IMR-90 (cell line): Measurements from ENCODE around the gene PCK1. TPM values are rescaled to one million over a fixed set of nuclear protein-coding genes. Genes with fewer than 3 reads are reported as not detected.

Experiments used
- ATAC-seq: fragments of 200-7000 bp; cut with Tn5 transposase; 2 replicates; pipeline ENCODE4 v1.9.1; 2020; ENCODE audit warnings: low read depth, mild to moderate bottlenecking, moderate library complexity
- BruUV-seq: library from RNA; stranded (reverse); fragments of 400-500 nt; replicated peaks from 2 replicates; lab custom pipeline; 2021; lab: Mats Ljungman, UMichigan
- CTCF ChIA-PET: fragments of 300-600 bp; formaldehyde crosslinking; extraction: SDS; loops from one replicate; lab custom pipeline; 2021; ENCODE audit warnings: antibody characterized with exemption; lab: Yijun Ruan, JAX
- POLR2A ChIA-PET: fragments of 300-600 bp; sonication (Branson Sonifier 250); formaldehyde crosslinking; loops from one replicate; lab custom pipeline; 2022; ENCODE audit warnings: antibody characterized with exemption; ENCODE audit not compliant: unreplicated experiment; lab: Charles Lee
- DNase-seq: peaks from one replicate; pipeline ENCODE4 v3.0.0; 2013
- H2AFZ ChIP-seq: replicated peaks from 2 replicates; pipeline ENCODE3; 2013; ENCODE audit warnings: low read length, mild to moderate bottlenecking; ENCODE audit not compliant: poor library complexity
- H2AK5ac ChIP-seq: 2 replicates; pipeline ENCODE4 v1.6.1; 2013; ENCODE audit warnings: low read depth, low read length, inconsistent platforms
- H2AK9ac ChIP-seq: replicated peaks from 2 replicates; pipeline ENCODE3; 2013; ENCODE audit warnings: mild to moderate bottlenecking, low read depth, low read length, moderate library complexity; ENCODE audit not compliant: poor library complexity
- H2BK120ac ChIP-seq: 2 replicates; pipeline ENCODE4 v1.6.1; 2013; ENCODE audit warnings: low read depth, low read length, inconsistent platforms
- H2BK15ac ChIP-seq: 3 replicates; pipeline ENCODE4 v1.6.1; 2013; ENCODE audit warnings: low read depth, low read length, inconsistent platforms
- H2BK20ac ChIP-seq: 2 replicates; pipeline ENCODE4 v1.6.1; 2013; ENCODE audit warnings: low read depth, mild to moderate bottlenecking, inconsistent platforms, low read length, moderate library complexity
- H2BK5ac ChIP-seq: 2 replicates; pipeline ENCODE4 v1.6.1; 2013; ENCODE audit warnings: mild to moderate bottlenecking, low read depth, low read length, inconsistent platforms; ENCODE audit not compliant: poor library complexity, severe bottlenecking
- H3K14ac ChIP-seq: replicated peaks from 2 replicates; pipeline ENCODE4 v1.6.1; 2013; ENCODE audit warnings: low read depth, low read length, inconsistent platforms
- H3K18ac ChIP-seq: 2 replicates; pipeline ENCODE4 v1.6.1; 2013; ENCODE audit warnings: low read depth, low read length, control low read depth
- H3K23ac ChIP-seq: 2 replicates; pipeline ENCODE4 v1.6.1; 2013; ENCODE audit warnings: low read depth, low read length, inconsistent platforms
- H3K27ac ChIP-seq: 2 replicates; pipeline ENCODE4 v1.5.1; 2013; ENCODE audit warnings: mild to moderate bottlenecking, control low read depth, low read length; ENCODE audit not compliant: insufficient read depth
- H3K27me3 ChIP-seq: 2 replicates; pipeline ENCODE4 v1.6.1; 2013; ENCODE audit warnings: low read length; ENCODE audit not compliant: control insufficient read depth, insufficient read depth
- H3K36me3 ChIP-seq: 2 replicates; pipeline ENCODE4 v1.6.1; 2013; ENCODE audit warnings: low read length, mixed read lengths; ENCODE audit not compliant: control insufficient read depth, insufficient read depth
- H3K4ac ChIP-seq: 2 replicates; pipeline ENCODE4 v1.6.1; 2013; ENCODE audit warnings: low read depth, low read length, inconsistent platforms
- H3K4me1 ChIP-seq: 2 replicates; pipeline ENCODE4 v1.6.1; 2013; ENCODE audit warnings: low read length, mixed read lengths; ENCODE audit not compliant: control insufficient read depth, insufficient read depth
- H3K4me2 ChIP-seq: 2 replicates; pipeline ENCODE4 v1.6.1; 2013; ENCODE audit warnings: low read depth, mild to moderate bottlenecking, control low read depth, low read length, moderate library complexity
- H3K4me3 ChIP-seq: 2 replicates; pipeline ENCODE4 v1.5.1; 2013; ENCODE audit warnings: low read depth, mild to moderate bottlenecking, control low read depth, low read length, moderate library complexity; ENCODE audit not compliant: insufficient read depth
- H3K56ac ChIP-seq: 2 replicates; pipeline ENCODE4 v1.6.1; 2013; ENCODE audit warnings: low read length, inconsistent platforms; ENCODE audit not compliant: insufficient read depth; ENCODE audit errors: extremely low read depth
- H3K79me1 ChIP-seq, 2 experiments: 2 replicates each; pipeline ENCODE4 v1.6.1; 2013; ENCODE audit warnings: low read length in 2 of 2, inconsistent platforms in 1 of 2, low read depth in 1 of 2
- H3K9ac ChIP-seq: 2 replicates; pipeline ENCODE4 v1.6.1; 2013; ENCODE audit warnings: low read depth, low read length, control low read depth
- H3K9me1 ChIP-seq: 2 replicates; pipeline ENCODE4 v1.6.1; 2013; ENCODE audit warnings: low read length, inconsistent platforms; ENCODE audit not compliant: insufficient read depth
- H3K9me3 ChIP-seq: 2 replicates; pipeline ENCODE4 v1.6.1; 2013; ENCODE audit warnings: low read length; ENCODE audit not compliant: control insufficient read depth, insufficient read depth
- H4K20me1 ChIP-seq: 2 replicates; pipeline ENCODE4 v1.6.1; 2013; ENCODE audit warnings: low read length, inconsistent platforms; ENCODE audit not compliant: insufficient read depth
- H4K5ac ChIP-seq: 2 replicates; pipeline ENCODE4 v1.6.1; 2013; ENCODE audit warnings: mild to moderate bottlenecking, low read depth, low read length, control low read depth
- H4K8ac ChIP-seq, 2 experiments: 2 replicates each; pipeline ENCODE4 v1.6.1; 2013; ENCODE audit warnings: low read depth in 2 of 2, low read length in 2 of 2, control low read depth in 1 of 2, inconsistent platforms in 1 of 2
- H4K91ac ChIP-seq: 2 replicates; pipeline ENCODE4 v1.6.1; 2013; ENCODE audit warnings: low read depth, low read length, inconsistent platforms; ENCODE audit not compliant: insufficient read depth
- BHLHE40 ChIP-seq: fragments of 150-350 bp; IDR thresholded peaks from 2 replicates; pipeline ENCODE4 v1.6.1; 2016; ENCODE audit warnings: mild to moderate bottlenecking, low read depth, low read length
- CEBPB ChIP-seq: IDR thresholded peaks from 2 replicates; pipeline ENCODE4 v1.6.1; 2012; ENCODE audit warnings: low read depth, low read length, improper control_type of control experiment
- CHD1 ChIP-seq: IDR thresholded peaks from 2 replicates; pipeline ENCODE4 v1.6.1; 2012; ENCODE audit warnings: low read depth, low read length, improper control_type of control experiment
- CTCF ChIP-seq: conservative IDR thresholded peaks from 2 replicates; pipeline ENCODE4 v1.5.1; 2012; ENCODE audit warnings: mild to moderate bottlenecking, low read depth, low read length, improper control_type of control experiment
- ELK1 ChIP-seq: fragments of 150-350 bp; IDR thresholded peaks from 2 replicates; pipeline ENCODE4 v1.6.1; 2016; ENCODE audit warnings: low read depth, mild to moderate bottlenecking, low read length, moderate library complexity, borderline replicate concordance
- FOS ChIP-seq: fragments of 150-350 bp; IDR thresholded peaks from 2 replicates; pipeline ENCODE4 v1.6.1; 2016; ENCODE audit warnings: low read depth, low read length
- MAFK ChIP-seq: IDR thresholded peaks from 2 replicates; pipeline ENCODE4 v1.6.1; 2012; ENCODE audit warnings: low read depth, low read length, improper control_type of control experiment
- MAZ ChIP-seq: IDR thresholded peaks from 2 replicates; pipeline ENCODE4 v1.6.1; 2012; ENCODE audit warnings: low read depth, mild to moderate bottlenecking, low read length, improper control_type of control experiment, moderate library complexity, borderline replicate concordance
- MXI1 ChIP-seq: IDR thresholded peaks from 2 replicates; pipeline ENCODE4 v1.6.1; 2012; ENCODE audit warnings: low read depth, mild to moderate bottlenecking, low read length, moderate library complexity, borderline replicate concordance
- NFE2L2 ChIP-seq: fragments of 150-350 bp; IDR thresholded peaks from 2 replicates; pipeline ENCODE4 v1.6.1; 2016; ENCODE audit warnings: low read depth, mild to moderate bottlenecking, low read length
- POLR2A ChIP-seq: IDR thresholded peaks from 2 replicates; pipeline ENCODE4 v1.6.1; 2012; ENCODE audit warnings: mild to moderate bottlenecking, low read depth, low read length
- RCOR1 ChIP-seq: IDR thresholded peaks from 2 replicates; pipeline ENCODE4 v1.6.1; 2012; ENCODE audit warnings: mild to moderate bottlenecking, low read length, improper control_type of control experiment; ENCODE audit not compliant: insufficient replicate concordance
- RFX5 ChIP-seq: IDR thresholded peaks from 2 replicates; pipeline ENCODE4 v1.8.0; 2012; ENCODE audit warnings: low read depth, mild to moderate bottlenecking, low read length, moderate library complexity
- SMC3 ChIP-seq: fragments of 150-350 bp; IDR thresholded peaks from 2 replicates; pipeline ENCODE4 v1.6.1; 2016; ENCODE audit warnings: low read depth, mild to moderate bottlenecking, antibody characterized with exemption, low read length, moderate library complexity
- USF2 ChIP-seq: fragments of 150-350 bp; IDR thresholded peaks from 2 replicates; pipeline ENCODE4 v1.6.1; 2017; ENCODE audit warnings: mild to moderate bottlenecking, antibody characterized with exemption, low read length, low read depth
- WGBS, 2 experiments: methylation state at CpG; one replicate each; pipeline versions ENCODE4 v1.1.5 to v1.1.7; 2013; ENCODE audit warnings: missing lambda C conversion rate in 2 of 2; ENCODE audit not compliant: insufficient read length in 1 of 2; ENCODE audit errors: extremely low coverage in 2 of 2; 5-methylcytosine and 5-hydroxymethylcytosine counted together
- dilution Hi-C: fragments of 300-500 bp; cut with HindIII; formaldehyde crosslinking; loops from one replicate; pipeline ENCODE4 v1.14.3; 2018; ENCODE audit warnings: low sequenced_read_pairs; ENCODE audit not compliant: unreplicated experiment
- in situ Hi-C: fragments of 300-500 bp; cut with MboI; formaldehyde crosslinking; loops from 3 replicates; pipeline ENCODE4 v1.14.3; 2019; ENCODE audit warnings: low sequenced_read_pairs, inconsistent platforms, mixed read lengths
- intact Hi-C: fragments of 100-400 bp; cut with micrococcal nuclease; formaldehyde crosslinking; loops from 2 replicates; pipeline ENCODE4 v1.10.0; 2022
- polyA plus RNA-seq, 3 experiments: library from polyadenylated mRNA; depleted of rRNA; stranded (reverse); fragments of >200 nt; gene quantifications; 2 replicates each; pipeline ENCODE4 v1.2.3, GENCODE V29; 2012; ENCODE audit warnings: low replicate concordance in 1 of 3
- total RNA-seq: library from RNA; depleted of rRNA; stranded (reverse); fragments of >200 nt; gene quantifications from 2 replicates; pipeline ENCODE4 v1.2.3, GENCODE V29; 2012

PCK1 gene
- total and polyA plus RNA-seq, 2 of the 4 experiments (the other 2 are of a cell fraction), result not detected

- intact Hi-C loops (no loop called here), in situ Hi-C loops (no loop called here), dilution Hi-C loops (no loop called here)
- TF ChIP-seq RFX5, result no peak
- no peak for TF ChIP-seq MXI1
- no peak for TF ChIP-seq USF2
- TF ChIP-seq CEBPB, result no peak
- TF ChIP-seq CTCF, result no peak
- TF ChIP-seq MAFK, result no peak
- no peak for TF ChIP-seq RCOR1
- no peak for TF ChIP-seq FOS
- TF ChIP-seq ELK1, result no peak
- TF ChIP-seq CHD1, result no peak
- TF ChIP-seq BHLHE40, result no peak
- TF ChIP-seq POLR2A, result no peak
- no peak for TF ChIP-seq MAZ
- TF ChIP-seq SMC3, result no peak
- no peak for TF ChIP-seq NFE2L2
- no peak overlapping the region for H2BK20ac ChIP-seq
- H3K4me2 ChIP-seq, result no peak overlapping the region
- H3K36me3 ChIP-seq, result no peaks in the 10 kb centered on the region
- no peak overlapping the region for H3K23ac ChIP-seq
- no peak overlapping the region for H3K9ac ChIP-seq
- no peak overlapping the region for H2AK5ac ChIP-seq
- ChIA-PET POLR2A (no interaction called here), CTCF (no interaction called here)
- H3K9me3 ChIP-seq, result no peaks in the 10 kb centered on the region
- no peak overlapping the region for H4K8ac ChIP-seq
- H2AFZ ChIP-seq, result no peak overlapping the region
- H4K5ac ChIP-seq, result no peak overlapping the region
- no peak overlapping the region for H3K27ac ChIP-seq
- no TSS peak for BruUV-seq
- H3K4me1 ChIP-seq, result no peaks in the 10 kb centered on the region
- no peaks in the 10 kb centered on the region for H3K79me1 ChIP-seq
- peaks cover 4% of the 10 kb centered on the region; the same call in 1 of the 2 replicates for H3K27me3 ChIP-seq
- H3K4me3 ChIP-seq, result no peak overlapping the region
- no peak overlapping the region for H3K56ac ChIP-seq
- H2AK9ac ChIP-seq, result no peak overlapping the region
- no peak overlapping the region for H3K4ac ChIP-seq
- H3K14ac ChIP-seq, result no peak overlapping the region
- no peak for DNase-seq
- H3K9me1 ChIP-seq, result no peaks in the 10 kb centered on the region
- H2BK5ac ChIP-seq, result no peak overlapping the region
- no peak overlapping the region for H4K91ac ChIP-seq
- no peak overlapping the region for H2BK120ac ChIP-seq
- no peak overlapping the region for H3K18ac ChIP-seq
- no peak overlapping the region for H2BK15ac ChIP-seq
- 90% methylated on average over 4 of the region's 12 CpGs; no CpG with 5 or more reads in 1 of the 2 experiments for WGBS, 2 experiments
- no peak for ATAC-seq
- no peaks in the 10 kb centered on the region for H4K20me1 ChIP-seq
These were observed 14.8 kb upstream of the PCK1 start for GRCh38 chr20:57545927-57546662.
